C4-2B (cell line): ENCODE results near the gene HOXC10.

ENCODE experiments used
- ZFX ChIP-seq: fragments of 450-650 bp; IDR thresholded peaks from 2 replicates; pipeline ENCODE4 v1.6.1; 2017
- TF ChIP-seq, protein P1 (sequence below): fragments of 450-650 bp; conservative IDR thresholded peaks from 2 replicates; pipeline ENCODE4 v1.5.1; 2017; ENCODE audit warnings: mild to moderate bottlenecking

DNA sequence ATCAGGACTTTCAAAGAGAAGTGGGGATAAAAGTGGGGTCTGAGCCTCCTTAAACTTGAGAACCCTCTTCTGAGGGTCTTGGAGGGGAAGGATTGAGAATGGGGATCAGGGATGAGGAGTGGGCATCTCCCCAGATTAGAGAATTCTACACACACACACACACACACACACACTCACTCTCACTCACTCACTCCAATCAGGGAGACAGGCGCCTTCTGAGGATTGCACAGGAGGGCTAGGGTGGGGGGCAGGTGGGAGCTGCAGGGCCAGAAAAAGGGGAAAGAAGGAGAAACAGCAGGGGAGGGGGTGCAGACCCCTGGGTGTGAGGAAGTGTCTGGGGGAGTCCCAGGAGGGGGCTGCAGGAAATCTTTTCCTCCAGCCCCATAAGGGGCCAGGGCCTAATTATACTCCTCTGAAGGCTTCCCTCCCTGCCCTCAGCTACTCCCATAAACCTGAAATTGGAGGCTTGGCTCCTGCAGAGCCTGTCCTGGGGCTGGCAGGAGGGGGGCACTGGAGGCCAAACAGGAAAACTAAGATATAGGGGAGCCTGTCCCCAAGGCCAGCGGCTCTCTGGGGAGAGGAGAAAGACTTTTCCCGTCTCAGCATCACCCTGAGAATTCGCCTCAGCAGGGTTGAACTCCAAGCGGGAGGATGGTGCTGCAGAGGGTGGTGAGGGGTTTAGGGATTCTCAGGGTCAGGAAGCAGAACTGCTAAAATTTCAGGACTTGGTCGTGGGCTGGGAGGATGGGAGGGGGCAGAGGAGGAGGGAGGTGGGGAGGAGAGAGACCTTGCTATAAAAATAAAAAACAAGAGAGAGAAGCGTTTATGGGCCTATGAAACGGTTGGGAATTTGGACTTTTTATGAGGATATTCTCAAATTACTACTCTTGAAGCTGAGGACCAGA is 16.6 kb downstream of the HOXC10 start:
- TF ChIP-seq, protein P1, sequence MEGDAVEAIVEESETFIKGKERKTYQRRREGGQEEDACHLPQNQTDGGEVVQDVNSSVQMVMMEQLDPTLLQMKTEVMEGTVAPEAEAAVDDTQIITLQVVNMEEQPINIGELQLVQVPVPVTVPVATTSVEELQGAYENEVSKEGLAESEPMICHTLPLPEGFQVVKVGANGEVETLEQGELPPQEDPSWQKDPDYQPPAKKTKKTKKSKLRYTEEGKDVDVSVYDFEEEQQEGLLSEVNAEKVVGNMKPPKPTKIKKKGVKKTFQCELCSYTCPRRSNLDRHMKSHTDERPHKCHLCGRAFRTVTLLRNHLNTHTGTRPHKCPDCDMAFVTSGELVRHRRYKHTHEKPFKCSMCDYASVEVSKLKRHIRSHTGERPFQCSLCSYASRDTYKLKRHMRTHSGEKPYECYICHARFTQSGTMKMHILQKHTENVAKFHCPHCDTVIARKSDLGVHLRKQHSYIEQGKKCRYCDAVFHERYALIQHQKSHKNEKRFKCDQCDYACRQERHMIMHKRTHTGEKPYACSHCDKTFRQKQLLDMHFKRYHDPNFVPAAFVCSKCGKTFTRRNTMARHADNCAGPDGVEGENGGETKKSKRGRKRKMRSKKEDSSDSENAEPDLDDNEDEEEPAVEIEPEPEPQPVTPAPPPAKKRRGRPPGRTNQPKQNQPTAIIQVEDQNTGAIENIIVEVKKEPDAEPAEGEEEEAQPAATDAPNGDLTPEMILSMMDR = no peak
- no peak for TF ChIP-seq ZFX
